ENCODE measurements around the gene OR6N1. TPM values are rescaled to one million over a fixed set of nuclear protein-coding genes. Genes with fewer than 3 reads are reported as not detected.

Gene OR6N1
- polyA plus RNA-seq, 1 of the 3 experiments (the other 2 are of a cell fraction): not detected

- no peaks in the 10 kb centered on the region for H3F3A ChIP-seq (replicated peaks; ENCODE audit: insufficient read depth)
- H3K9ac ChIP-seq: no peak overlapping the region
- H3K4me3 ChIP-seq (ENCODE audit: low read depth in 2 of 2, low read length in 1 of 2): no peak overlapping the region
- no peaks in the 10 kb centered on the region for H3K9me2 ChIP-seq
- no peaks in the 10 kb centered on the region for H3K4me1 ChIP-seq (ENCODE audit: control insufficient read depth in 1 of 2, insufficient read depth in 2 of 2, low read depth in 1 of 2, low read length in 1 of 2)
- no peak overlapping the region for H3K4me2 ChIP-seq
- no peaks in the 10 kb centered on the region for H3K79me2 ChIP-seq (ENCODE audit: insufficient read depth)
- CTCF ChIA-PET: no interaction called here
- no peak overlapping the region for H2AFZ ChIP-seq (ENCODE audit: low read depth)
- no peaks in the 10 kb centered on the region for H3K27me3 ChIP-seq (ENCODE audit: insufficient read depth)
- no peaks in the 10 kb centered on the region for H3K36me3 ChIP-seq (replicated peaks in 1 of 2; ENCODE audit: control insufficient read depth in 1 of 2, insufficient read depth in 2 of 2, low read length in 1 of 2)
- 11% methylated on average over 2 of the region's 2 CpGs for WGBS (ENCODE audit: low lambda C conversion rate)
- H3K27ac ChIP-seq (ENCODE audit: low read depth in 2 of 2, low read length in 1 of 2): no peak overlapping the region
- no peak for DNase-seq
- H3K9me3 ChIP-seq: no peaks in the 10 kb centered on the region
- POLR2A ChIA-PET: no interaction called here
- no peak for TF ChIP-seq ELF1 (IDR thresholded peaks at IDR 0.05)
- TF ChIP-seq NFIC (IDR thresholded peaks at IDR 0.05; ENCODE audit: borderline replicate concordance): no peak
- TF ChIP-seq CTCF (IDR thresholded peaks at IDR 0.05): peak; percentile 43
- no peak for TF ChIP-seq RCOR1 (IDR thresholded peaks at IDR 0.05; ENCODE audit: low read length)
- TF ChIP-seq POLR2AphosphoS5 (IDR thresholded peaks at IDR 0.05; ENCODE audit: low read depth, low read length): no peak
- no peaks in the 10 kb centered on the region for H4K20me1 ChIP-seq (ENCODE audit: insufficient read depth)
Observed at GRCh38 chr1:158793604-158794003, 21.6 kb upstream of the OR6N1 start.

- Histone ChIP-seq H3K4me1 (ENCODE audit: control insufficient read depth in 1 of 2, insufficient read depth in 2 of 2, low read depth in 1 of 2, low read length in 1 of 2) (no peaks in the 10 kb centered on the region), H3K9me3 (no peaks in the 10 kb centered on the region), H3K36me3 (replicated peaks in 1 of 2; ENCODE audit: control insufficient read depth in 1 of 2, insufficient read depth in 2 of 2, low read length in 1 of 2) (no peaks in the 10 kb centered on the region), H3K27ac (ENCODE audit: low read depth in 2 of 2, low read length in 1 of 2) (no peak within 1 kb of the TSS), H2AFZ (ENCODE audit: low read depth) (no peak within 1 kb of the TSS), H3K4me2 (no peak within 1 kb of the TSS), H3F3A (replicated peaks; ENCODE audit: insufficient read depth) (no peaks in the 10 kb centered on the region), H3K9me2 (no peaks in the 10 kb centered on the region), H3K4me3 (ENCODE audit: low read depth in 2 of 2, low read length in 1 of 2) (no peak within 1 kb of the TSS), H4K20me1 (ENCODE audit: insufficient read depth) (no peaks in the 10 kb centered on the region), H3K27me3 (ENCODE audit: insufficient read depth) (no peaks in the 10 kb centered on the region; the same call in 1 of the 2 replicates), H3K9ac (no peak within 1 kb of the TSS), H3K79me2 (ENCODE audit: insufficient read depth) (no peaks in the 10 kb centered on the region)
- DNase-seq: no peak
- ChIA-PET POLR2A (no interaction called here), CTCF (no interaction called here)
- TF ChIP-seq EZH2phosphoT487 (IDR thresholded peaks at IDR 0.05; ENCODE audit: borderline replicate concordance, low read depth): no peak
- no peak for TF ChIP-seq MXI1 (IDR thresholded peaks at IDR 0.05; ENCODE audit: low read depth, low read length)
- TF ChIP-seq REST (IDR thresholded peaks at IDR 0.05; ENCODE audit: low read depth, low read length): no peak
- no peak for TF ChIP-seq POLR2AphosphoS5 (IDR thresholded peaks at IDR 0.05; ENCODE audit: low read depth, low read length)
- no peak for TF ChIP-seq ZBTB33 (IDR thresholded peaks at IDR 0.05; ENCODE audit: borderline replicate concordance, low read depth)
- no peak for TF ChIP-seq TAF1 (IDR thresholded peaks at IDR 0.05; ENCODE audit: borderline replicate concordance, low read depth, low read length)
- TF ChIP-seq USF1 (IDR thresholded peaks at IDR 0.05; ENCODE audit: borderline replicate concordance, low read depth): no peak
- TF ChIP-seq SIN3A (IDR thresholded peaks at IDR 0.05; ENCODE audit: borderline replicate concordance, low read depth, low read length): no peak
- no peak for TF ChIP-seq EP300 (IDR thresholded peaks at IDR 0.05; ENCODE audit: borderline replicate concordance in 1 of 2, low read depth in 1 of 2, low read length in 1 of 2)
- TF ChIP-seq TEAD4 (IDR thresholded peaks at IDR 0.05; ENCODE audit: borderline replicate concordance, insufficient read depth): no peak
Observed at GRCh38 chr1:158781104-158781503, 9.1 kb upstream of the OR6N1 start, which contains the start of gene OR6N2. Gene OR6N2 (minus strand): TSS chr1:158781204. CDS start chr1:158777635, 3,569 bp downstream.

Measured in SK-N-SH (cell line).